GM21737 (cell line): ENCODE results near the gene ANKRD13B.

Experiments used
- ATAC-seq: cut with Tn5 transposase; IDR thresholded peaks from one replicate; pipeline ENCODE4 v1.9.1; 2021; ENCODE audit warnings: mild to moderate bottlenecking, moderate library complexity; ENCODE audit not compliant: unreplicated experiment

Gene ANKRD13B

DNA sequence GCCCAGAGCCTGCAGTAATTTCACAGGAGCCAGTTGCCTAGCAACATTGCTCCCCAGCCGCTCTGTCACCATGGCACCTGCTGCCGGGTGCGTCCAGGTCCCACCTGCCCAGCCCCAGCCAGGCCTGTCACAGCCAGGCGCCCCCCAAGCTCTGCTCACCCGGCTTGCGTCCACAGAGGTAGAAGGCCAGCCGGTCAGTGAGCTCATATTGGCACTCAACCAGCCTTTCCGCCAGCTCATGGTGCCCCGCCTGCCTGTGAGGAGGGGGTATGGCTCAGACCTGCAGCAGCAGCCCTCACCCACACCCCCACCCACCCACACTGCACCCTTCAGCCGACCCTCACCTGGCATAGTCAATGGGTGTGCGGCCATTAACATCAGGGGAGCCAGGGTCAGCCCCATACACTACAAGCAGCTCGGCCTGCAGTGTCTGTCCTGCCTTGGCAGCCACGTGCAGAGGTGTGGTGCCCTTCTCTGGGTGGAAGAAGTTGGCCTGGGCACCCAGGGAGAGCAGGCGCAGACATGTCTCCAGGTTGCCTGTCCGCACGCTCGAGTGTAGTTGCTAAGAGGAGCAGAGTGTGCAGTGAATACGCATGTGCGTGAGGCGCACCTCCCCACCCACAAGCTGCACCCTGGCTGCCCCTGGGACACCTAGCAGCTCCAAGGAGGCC, 11.2 kb upstream of the ANKRD13B start:
- no peak for ATAC-seq

DNA sequence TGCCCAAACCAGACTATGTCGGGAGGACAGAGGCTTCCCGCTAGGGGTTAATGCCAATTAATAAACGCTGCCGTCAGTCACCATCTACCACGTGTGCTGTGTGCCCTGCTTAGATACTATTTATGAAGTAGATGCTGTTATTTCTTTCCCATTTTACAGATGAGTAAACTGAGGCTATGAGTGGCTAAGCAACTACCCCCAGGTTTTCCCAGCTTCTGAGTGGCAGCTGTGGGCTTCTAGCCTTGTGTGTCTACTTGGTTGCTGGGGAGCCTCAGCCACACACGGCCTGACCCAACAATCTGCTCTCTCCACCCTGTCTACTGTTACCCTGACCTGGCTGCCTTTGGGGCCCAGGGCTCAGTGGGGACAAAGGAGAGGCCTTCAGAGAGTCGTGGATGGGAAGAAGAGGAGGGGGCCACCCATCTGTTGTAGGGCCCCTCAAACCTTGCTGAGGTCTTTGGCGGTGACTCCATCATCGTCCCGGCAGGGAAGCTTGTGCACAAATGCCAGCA, 10.6 kb upstream of the ANKRD13B start:
- no peak for ATAC-seq

DNA sequence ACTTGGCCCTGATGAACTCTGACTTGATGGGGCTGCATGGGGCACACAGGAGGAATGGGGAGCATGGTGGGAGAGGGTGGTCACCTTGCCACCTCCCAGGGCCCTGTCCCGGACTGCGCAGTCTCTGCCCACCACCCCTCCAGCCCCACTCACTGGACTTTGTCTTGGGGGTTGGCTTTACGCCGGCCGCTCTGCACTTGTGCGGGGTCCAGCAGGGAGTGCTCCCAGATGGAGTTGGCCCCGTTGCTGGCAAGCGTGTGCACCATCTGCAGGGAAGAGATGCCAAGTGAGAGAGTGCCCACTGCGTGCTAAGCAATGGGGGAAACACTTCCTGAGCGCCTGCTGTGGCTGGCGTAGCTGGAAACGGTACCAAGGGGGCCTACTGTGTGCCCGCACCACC, 10.2 kb upstream of the ANKRD13B start:
- ATAC-seq, result no peak

DNA sequence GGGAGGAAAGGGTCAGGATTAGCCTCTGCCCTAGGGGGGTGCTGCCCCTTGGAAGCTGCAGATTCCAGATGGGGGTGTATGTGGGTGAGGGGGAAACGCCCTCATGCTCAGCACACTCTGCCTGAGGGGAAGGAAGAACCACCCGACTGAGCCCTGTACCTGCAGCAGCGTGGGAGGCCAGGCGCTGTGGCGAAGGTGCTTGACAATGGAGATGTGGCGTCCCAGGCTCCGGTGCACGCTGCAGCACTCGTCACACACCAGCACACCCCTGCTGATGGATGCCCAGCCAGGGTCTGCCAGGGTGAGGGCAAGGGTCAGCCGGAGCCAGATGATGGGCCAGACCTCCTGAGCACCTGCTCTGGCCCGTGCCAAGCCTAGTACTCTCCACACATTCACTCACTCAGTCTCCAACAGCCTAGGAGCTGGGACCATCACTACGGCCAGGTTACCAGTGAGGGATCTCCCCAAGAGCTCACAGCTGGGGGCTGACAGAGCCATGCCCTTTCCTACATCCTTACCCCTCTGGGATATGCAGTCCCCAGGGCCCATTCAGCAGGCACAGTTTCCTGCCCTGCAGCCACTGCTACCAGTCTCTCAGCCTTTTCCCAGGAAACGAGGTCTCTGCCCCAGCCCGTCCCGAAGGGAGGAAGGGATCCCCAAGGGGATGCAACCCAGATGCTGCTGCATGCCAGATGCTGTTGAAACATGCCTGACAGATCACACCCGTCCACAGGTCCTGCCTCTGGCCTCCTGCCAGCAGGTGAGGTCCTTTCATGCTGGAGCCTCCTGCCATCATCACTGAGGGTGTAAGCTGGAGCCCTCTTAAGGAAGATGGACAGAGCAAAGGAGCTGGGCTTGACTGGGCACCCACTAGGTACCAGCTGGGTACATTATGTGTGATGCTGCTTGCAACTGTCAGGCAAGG, 9.3 kb upstream of the ANKRD13B start:
- ATAC-seq, result no peak

DNA sequence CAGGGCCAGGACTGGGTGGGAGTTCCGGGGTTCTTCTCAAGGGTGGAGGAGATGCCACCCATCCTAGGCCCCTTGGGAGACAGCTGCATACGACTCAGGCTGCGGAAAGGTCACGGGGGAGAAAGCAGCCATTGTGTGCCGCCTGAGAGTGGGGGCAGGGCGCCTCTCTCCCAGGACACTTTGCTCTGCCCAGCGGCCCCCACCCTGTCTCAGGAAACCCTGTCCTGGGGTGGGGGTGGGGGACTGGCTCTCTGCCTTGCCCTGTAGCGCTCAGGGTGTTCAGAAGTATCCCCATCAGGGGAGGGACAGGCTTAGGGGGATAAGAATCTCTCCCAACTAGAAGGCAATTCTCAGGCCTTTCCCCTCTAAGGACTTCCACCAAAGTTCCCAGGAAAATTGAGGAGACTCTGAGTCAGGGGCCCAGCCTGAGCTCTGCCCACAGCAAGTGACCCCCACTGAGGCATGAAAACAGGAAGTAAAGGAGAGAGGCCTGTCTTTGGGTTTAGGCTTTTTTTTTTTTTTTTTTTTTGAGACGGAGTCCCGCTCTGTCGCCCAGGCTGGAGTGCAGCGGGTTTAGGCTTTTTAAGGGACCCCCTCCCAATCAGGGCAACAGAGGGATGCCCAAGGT, 8.4 kb upstream of the ANKRD13B start:
- ATAC-seq, result no peak

DNA sequence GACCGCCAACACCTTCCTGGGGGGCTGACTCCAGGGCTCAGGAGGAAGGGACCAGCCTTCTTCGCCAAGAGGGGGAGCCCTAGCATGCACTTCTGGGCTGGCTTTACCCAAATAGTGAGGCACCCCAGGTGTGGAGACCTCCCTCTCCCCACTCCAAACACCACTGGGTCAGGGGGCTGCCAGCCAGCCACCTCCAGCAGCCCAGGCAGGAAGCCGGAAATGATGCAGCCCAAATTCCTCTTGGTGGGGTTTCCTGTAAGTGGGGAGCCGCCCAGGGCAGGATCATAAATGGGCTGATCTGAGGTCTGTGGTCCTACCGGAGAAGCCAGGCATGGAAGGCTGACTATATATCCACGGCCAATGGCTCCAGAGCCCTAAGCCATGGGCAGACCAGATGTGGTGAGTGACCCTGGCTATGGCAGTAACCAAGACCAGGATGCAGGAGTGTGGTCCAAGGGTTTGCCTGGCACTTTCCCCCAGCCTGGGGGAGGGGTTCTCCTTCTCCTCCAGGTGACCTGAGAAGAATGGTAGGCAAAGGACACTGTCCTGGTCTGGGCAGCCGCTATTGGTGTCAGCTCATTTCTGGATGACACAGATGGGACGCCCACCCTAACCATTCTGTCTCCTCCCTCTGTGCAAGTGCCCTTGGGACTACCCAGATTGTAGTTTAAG, 7.7 kb upstream of the ANKRD13B start:
- ATAC-seq, result no peak

DNA sequence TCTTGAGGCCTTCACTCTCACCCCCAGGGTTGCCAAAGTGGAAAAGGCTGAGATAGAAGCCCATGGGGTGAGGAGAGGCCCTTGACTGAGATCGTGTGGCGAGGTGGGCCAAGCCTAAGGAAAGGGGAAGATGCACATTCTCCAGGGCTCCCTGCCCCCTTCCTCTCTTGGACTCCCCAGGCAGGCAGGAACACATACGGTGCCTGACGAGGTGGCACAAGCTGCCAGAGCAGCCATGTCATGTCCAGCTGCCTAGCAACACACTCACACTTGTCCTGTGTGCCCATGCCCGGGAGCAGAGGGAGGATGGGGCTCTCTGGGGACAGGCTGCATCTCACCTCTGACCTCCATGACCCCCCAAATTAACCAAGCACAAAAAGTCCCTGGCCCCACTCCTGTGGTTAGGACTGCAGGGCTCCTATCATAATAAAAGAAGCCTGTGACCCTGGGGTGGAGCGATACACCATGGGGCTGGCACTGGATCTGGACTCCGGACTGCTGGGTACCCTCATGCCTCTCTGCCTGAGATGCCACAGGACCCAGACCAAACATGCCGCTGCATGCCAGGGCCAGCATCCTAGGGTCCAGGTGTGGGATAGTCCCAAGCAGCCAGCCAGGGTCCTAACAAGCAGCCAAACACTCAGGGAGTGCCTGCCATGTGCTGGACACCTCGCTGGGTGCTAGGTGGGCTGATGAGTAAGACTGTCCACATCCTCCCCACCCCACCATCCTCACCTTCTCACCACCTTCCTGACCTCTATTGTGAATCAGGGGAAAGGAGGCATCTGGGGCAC, 6.1 kb upstream of the ANKRD13B start:
- ATAC-seq, result no peak

DNA sequence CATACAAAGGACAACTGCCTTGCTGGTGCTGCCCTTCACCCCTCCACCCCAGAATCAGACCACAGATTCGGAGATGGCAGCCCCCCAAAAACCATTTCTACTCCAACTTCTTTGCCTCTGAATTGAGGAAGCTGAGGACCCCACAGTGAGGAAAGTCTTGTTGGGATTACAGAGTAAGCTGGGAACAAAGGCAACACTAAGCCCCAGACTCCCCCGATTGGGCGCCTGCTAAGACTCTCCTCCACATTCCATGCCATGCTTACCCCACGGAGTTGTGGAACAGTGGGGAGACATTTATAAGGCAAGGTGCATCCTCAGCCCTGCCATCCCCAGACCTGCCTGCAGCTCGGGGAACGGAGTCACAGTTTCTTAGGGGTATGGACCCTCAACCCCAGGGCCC, 5.3 kb upstream of the ANKRD13B start:
- no peak for ATAC-seq

DNA sequence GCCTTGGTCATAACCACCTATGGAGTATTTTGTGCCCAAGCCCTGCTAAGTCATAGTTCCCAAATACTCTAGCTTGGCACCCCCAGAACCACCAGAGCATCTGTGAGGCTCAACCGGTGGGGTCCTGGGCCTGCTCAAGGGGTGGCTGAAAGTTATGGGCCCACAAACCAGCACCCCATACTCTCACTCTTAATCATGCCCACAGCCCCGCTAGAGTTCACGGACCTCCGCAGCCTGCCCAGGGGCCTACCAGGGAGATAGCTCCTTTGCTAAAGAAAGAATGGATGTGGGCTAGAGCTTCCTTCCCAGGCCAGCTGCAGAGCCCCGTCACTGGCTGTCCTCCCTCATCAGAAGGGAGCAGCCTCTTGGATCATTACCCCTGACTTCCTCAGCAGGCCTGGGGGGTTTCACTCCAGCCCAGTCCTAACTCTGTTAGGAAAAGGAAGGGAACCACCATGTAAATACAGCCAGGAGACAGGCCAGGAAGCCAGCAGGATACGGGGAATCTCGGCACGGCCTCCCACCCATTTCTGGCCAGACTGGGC, 4.8 kb upstream of the ANKRD13B start:
- ATAC-seq, result no peak

DNA sequence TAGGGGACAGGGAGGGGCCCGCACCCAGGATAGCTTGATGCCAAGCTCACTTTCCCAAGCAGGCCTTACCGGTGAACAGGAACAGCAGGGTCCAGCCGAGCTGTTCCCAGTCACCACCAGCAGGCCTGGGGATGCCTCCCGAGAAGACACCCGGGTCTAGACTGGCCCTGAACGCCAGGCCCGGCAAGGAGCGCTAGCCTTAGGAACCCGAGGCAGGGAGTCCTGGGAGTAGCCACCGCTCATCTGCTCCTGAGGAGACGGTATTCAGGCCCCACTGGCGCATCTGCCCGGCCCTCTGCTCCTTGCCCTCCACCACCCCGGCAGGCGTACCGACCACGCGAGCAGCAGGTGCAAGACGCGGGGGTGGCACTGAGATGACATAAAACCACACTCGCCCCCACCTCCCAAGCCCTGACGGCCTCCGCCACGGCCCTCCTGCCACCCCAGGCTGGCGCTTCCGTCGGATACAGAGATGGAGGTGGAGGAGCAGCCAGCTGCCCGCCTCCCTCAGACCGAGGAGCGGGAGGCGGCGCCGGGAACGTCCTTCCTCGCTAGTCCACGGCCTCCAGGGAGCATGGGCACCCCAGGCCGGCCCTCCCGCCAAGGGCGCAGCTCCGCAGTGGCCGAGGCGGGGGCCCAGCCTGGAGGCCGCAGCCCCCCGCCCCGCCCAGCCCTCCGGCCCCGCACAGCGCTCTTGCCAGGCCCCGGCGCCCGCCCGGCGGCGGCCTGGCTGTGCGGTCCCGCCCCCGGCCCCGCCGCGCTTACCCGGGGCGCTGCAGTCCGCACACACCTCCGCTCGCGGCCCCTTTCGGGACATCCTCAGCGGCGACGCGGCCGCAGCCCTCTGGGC, 4.1 kb upstream of the ANKRD13B start:
- peak; percentile 7 for ATAC-seq

DNA sequence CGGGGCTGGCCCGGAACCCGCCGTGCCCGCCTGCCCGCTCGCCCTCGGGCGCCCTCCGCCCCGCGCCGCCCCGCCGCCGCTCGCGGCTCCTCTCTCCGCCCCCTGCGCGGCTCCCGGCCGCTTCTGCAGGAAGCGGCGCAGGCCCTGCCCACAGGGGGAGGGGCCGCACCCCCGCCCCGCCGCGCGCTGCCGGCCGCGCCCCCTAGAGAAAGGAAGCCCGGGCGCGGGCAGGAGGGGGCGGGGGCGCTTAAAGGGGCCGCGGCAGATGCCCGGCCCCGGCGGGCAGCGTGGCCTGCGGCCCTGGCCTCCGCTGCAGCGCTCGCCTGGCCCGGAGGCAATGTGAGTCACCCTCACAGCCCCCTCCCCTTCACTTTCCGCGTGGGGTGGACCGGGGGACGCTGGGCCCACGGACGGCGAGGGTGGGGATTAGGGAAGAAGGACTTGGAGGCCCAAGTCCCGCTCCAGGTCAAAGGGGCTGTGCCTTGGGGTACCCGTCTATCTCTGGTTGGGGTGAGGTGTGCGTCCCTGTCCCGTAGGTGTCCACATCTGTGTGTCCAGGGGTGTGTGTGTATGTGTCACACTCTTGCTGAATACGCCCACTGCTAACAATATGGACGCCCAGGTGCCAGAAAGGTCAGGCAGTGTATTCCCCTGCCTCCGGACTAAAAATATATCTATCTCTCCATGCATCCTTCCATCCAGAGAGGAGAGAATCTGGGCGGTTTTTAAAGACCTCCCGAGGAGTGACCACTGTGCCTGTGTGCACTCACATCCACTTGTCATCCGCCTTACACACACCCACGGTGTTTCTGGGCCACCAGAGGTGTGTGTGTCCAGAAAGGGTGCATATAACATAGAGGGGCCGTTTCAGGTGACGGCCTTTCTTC, 3.2 kb upstream of the ANKRD13B start, which contains the start of gene GIT1:
GIT1 (minus strand) TSS at position 125 of the 887 bp plus-strand sequence. CDS start 270 bp downstream, outside the sequence.
- ATAC-seq, result peak; percentile 61

DNA sequence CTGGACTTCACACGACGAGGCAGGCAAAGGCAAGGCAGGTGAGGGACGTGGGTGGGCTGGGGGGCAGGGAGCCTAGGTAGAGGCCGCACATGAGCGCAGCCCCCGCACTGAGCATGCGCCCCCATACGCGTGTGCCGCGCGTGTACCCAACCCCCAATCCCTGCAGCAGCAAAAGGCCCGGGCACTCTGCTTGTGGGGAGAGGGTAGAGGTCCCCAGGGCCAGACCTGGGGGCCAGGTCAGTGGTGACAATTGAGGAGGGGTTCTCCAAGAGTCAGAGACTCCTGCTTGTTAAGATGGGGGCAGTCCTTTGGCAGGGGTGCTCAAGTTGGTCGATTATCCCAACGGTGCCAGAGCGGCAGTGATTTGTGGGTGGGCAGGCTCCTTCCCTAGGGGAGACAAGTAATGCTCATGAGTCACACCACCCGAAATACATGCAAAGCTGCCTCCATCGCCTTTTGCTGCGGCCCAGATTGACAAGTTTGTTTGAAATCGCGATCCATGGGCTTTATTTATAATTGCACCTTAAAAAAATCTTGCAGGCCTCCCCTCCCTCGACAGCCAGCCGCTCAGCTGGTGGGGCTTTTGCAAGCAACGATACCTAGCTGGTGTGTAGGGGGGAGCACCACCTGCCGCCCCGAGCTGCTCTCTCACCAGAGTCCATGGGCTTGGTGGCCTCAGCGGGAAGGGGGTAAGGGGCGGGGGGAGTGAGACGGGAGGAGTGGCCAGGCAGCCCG, 2.4 kb upstream of the ANKRD13B start:
- no peak for ATAC-seq

DNA sequence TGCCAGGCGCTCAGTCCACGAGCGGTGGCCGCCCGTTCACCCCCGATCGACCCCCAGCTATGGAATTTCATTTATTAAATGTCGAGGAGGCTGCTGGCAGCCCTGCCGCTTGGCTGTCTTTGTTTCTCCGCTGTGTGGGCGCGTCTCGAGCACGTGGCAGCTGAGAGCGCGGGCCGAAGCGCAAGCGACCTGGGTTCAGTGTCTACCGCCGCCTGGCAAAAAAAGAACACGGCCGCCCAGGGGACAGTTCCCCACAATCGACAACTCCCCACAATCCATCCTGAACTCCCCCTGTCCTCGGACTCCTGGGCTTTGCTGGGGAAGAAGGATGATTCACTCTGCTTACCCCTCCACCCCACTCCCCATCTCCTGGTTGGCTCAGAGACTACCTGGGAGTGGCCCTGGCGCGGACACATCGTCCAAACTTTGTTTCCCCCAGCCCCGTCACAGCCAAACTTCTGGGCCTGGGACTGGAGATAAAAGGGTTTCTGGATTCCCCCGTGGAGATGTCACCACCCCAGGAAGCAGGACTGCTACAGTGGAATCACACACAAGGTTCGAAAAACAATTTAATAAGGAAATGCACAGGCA, 1.7 kb upstream of the ANKRD13B start:
- ATAC-seq, result no peak

DNA sequence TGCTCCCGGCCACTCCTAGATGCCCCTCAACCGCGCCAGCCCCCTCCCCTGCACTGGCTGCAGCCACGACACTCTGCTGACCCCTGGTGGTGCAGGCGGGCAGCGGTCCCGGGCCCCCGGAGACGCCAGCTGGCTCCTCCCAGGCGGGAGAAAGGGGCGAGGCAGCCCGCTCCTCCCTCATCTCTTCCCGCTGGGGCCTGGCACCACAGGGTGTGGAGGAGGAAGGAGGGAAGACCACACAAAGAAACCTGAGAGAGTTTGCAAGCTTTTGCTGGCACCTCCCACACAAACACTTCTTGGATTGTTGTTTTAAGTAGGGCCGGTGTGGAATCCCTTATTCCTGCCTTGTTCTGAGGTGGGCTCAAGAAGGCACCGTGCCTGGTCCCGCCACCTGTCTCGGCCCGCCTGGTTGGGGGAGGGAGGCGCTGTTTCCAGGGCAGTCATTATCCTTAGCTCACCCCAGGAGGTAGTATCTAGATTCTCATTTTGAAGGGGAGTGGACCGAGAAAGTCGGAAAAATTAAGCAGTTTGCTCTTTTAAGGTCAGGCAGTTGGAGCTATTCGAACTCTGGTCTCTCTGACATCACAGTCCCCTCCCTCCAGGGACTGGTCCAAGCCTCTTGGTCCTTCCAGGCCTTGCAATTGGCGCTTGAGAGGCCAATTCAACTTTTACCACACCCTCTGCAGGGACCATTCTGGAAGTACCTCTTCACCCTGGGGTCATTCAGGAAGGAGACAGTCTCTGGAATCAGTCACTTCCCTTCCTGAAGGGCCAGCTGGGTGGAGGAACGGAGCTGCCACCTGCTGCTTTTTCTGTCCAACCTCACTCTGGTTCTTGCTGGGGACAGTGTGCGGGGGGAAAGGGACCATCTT, 959 bp upstream of the ANKRD13B start:
- no peak for ATAC-seq

DNA sequence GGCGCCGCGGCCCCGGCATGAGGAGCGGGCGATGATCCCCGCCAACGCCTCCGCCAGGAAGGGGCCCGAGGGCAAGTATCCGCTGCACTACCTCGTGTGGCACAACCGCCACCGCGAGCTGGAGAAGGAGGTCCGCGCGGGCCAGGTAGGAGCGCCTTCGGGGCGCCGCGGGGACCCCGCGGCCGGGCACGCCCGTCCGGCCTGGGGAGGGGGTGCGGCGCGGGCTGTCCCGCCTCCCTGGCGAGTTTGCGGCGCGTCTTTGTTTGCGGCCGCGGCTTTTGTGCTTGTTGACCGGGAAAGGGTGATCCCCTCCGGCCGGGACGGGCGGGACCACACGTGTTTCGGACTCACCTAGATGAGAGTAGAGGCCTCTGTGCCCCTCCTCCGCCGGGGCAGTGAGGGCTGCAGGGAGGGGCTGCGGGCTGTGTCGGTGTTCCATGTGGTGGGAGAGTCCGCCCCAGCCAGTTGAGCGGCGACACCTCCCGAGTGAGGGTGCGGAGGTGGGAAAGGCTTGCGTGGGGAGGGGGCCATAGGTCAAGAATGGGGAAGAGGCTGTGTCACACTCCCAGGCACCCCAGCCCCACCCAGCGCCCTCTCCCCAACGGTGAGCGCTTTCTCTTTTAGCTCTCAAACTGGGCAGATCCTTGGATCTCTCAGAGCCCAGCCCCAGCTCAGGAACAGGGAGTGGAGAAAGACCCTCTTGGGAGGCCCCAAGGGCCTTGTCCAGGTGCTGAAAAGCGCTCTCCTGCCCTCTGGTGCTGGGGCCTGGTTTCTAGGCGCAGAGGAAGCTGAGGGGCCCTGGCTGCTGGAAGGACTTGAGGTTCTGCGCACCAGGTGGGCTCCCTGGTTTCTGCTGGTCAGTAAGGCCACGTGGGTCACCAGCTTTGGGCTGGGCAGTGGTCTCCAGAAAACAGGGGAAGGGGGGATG, 923 bp downstream of the ANKRD13B start:
- no peak for ATAC-seq
